Transverse colon (tissue), 3 donors: ENCODE results near the gene KCNF1.

Source experiments
- EP300 ChIP-seq: sonication (generic); formaldehyde crosslinking; IDR thresholded peaks from one replicate; pipeline ENCODE4 v1.6.1; 2017; ENCODE audit warnings: antibody characterized with exemption, low read depth
- TF ChIP-seq, protein P1 (sequence below), 5 experiments: fragments of 200-600 bp in 3 of 5; fragments of 450-650 bp in 2 of 5; sonication (generic) in 3 of 5; IDR thresholded peaks; 1 replicate in 2 of 5; 2 replicates in 3 of 5; pipeline ENCODE4 v1.5.1; 2016 to 2017; ENCODE audit warnings: antibody characterized with exemption in 5 of 5, inconsistent platforms in 3 of 5, mild to moderate bottlenecking in 2 of 5, moderate library complexity in 1 of 5

DNA sequence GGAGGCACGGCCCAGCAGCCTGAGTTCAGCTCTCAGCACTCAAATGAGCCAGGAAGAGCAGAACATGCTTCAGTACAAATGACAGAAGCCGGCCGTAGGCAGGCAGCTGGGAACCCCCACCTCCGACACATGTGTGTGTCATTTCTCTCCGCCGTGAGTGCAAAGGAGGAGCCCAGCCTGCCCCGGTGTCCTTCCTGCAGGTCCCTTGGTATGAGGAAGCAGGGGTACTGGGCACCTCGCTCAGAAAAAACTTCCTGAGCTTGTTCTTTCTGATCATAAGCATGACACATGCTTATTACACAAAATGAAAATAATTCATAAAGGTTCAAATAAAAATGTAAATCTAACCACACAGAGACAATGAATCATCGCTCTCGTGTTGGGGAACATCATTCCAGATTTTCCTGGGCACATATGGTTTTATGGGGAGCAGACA is 35.3 kb downstream of the KCNF1 start:
- TF ChIP-seq, protein P1, sequence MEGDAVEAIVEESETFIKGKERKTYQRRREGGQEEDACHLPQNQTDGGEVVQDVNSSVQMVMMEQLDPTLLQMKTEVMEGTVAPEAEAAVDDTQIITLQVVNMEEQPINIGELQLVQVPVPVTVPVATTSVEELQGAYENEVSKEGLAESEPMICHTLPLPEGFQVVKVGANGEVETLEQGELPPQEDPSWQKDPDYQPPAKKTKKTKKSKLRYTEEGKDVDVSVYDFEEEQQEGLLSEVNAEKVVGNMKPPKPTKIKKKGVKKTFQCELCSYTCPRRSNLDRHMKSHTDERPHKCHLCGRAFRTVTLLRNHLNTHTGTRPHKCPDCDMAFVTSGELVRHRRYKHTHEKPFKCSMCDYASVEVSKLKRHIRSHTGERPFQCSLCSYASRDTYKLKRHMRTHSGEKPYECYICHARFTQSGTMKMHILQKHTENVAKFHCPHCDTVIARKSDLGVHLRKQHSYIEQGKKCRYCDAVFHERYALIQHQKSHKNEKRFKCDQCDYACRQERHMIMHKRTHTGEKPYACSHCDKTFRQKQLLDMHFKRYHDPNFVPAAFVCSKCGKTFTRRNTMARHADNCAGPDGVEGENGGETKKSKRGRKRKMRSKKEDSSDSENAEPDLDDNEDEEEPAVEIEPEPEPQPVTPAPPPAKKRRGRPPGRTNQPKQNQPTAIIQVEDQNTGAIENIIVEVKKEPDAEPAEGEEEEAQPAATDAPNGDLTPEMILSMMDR (IDR thresholded peaks at IDR 0.05), result no peak
- TF ChIP-seq EP300, result no peak
